NCI-H2196 (cell line): ENCODE measurements around the gene KLHDC7B.
"Not testable (repeated sequence)": the region's sequence is repeated elsewhere in the genome, so short reads cannot be mapped to it uniquely, and the experiment has no call there.

Experiments
- DNase-seq: peaks from one replicate; lab custom pipeline; 2025; ENCODE audit not compliant: unreplicated experiment; lab: John Stamatoyannopoulos, UW

The KLHDC7B gene

GRCh38 chr22:50517495-50518260 is 28.0 kb upstream of the KLHDC7B start:
- DNase-seq = no peak

- DNase-seq = no peak
Observed at GRCh38 chr22:50518606-50519005, 27.1 kb upstream of the KLHDC7B start.

GRCh38 chr22:50519151-50519550 is 26.5 kb upstream of the KLHDC7B start:
- no peak for DNase-seq

GRCh38 chr22:50520184-50520583 is 25.5 kb upstream of the KLHDC7B start:
- not testable (repeated sequence) for DNase-seq

GRCh38 chr22:50520826-50521453 is 24.8 kb upstream of the KLHDC7B start:
- no peak for DNase-seq

GRCh38 chr22:50521710-50522109 is 24.0 kb upstream of the KLHDC7B start:
- DNase-seq = no peak

GRCh38 chr22:50522208-50522805 is 23.4 kb upstream of the KLHDC7B start:
- DNase-seq = no peak

GRCh38 chr22:50522806-50523438 is 22.8 kb upstream of the KLHDC7B start:
- DNase-seq = no peak

GRCh38 chr22:50523458-50523805 is 22.3 kb upstream of the KLHDC7B start:
- DNase-seq = no peak

GRCh38 chr22:50523806-50524675 is 21.7 kb upstream of the KLHDC7B start:
- DNase-seq = no peak

- DNase-seq = no peak
Observed at GRCh38 chr22:50524676-50525103, 21.0 kb upstream of the KLHDC7B start.

- peak; percentile 90 for DNase-seq
Observed at GRCh38 chr22:50525104-50525857, 20.4 kb upstream of the KLHDC7B start, which contains the start of gene SCO2. TSS of gene SCO2 (minus strand) at chr22:50525598. CDS start at chr22:50524411, 1,187 bp downstream.

- no peak for DNase-seq
Observed at GRCh38 chr22:50525858-50526107, 19.9 kb upstream of the KLHDC7B start.

GRCh38 chr22:50526108-50526833 is 19.4 kb upstream of the KLHDC7B start:
- DNase-seq = peak; percentile 50

GRCh38 chr22:50526834-50527801 is 18.6 kb upstream of the KLHDC7B start:
- no peak for DNase-seq

GRCh38 chr22:50527921-50528681 is 17.6 kb upstream of the KLHDC7B start:
- DNase-seq = no peak

- DNase-seq = no peak
Observed at GRCh38 chr22:50528682-50529415, 16.9 kb upstream of the KLHDC7B start.
